Adipose tissue (tissue), 3 donors: ENCODE data around the gene PTPRC. TPM values are rescaled to one million over a fixed set of nuclear protein-coding genes. Genes with fewer than 3 reads are reported as not detected.

ENCODE experiments used
- polyA plus RNA-seq, 3 donors: library from polyadenylated mRNA; stranded (reverse); fragments of 200-250 nt; gene quantifications; one replicate each; pipeline ENCODE4 v1.2.3, GENCODE V29; 2013
- donor health status: healthy with polysubstance abuse.
- donor health status: Bipolar disorder and iron deficiency.
- donor health status: healthy.

PTPRC gene
- polyA plus RNA-seq, 3 donors = 3.8 to 23.8 (median 12.6) TPM

Other genes with a start within 250 kb of the PTPRC start
- gene ATP6V1G3, start 98.4 kb upstream of the PTPRC start, polyA plus RNA-seq = not detected